ENCODE measurements around the gene KCNA3.

The KCNA3 gene

GRCh38 chr1:110674337-110675059 lies at the start of gene KCNA3:
TSS of gene KCNA3 (minus strand) at chr1:110674940. CDS start at chr1:110674809, 131 bp downstream.
- DNase-seq (ENCODE audit: low spot score) = no peak

- DNase-seq (ENCODE audit: low spot score) = no peak
These were observed 48.1 kb upstream of the KCNA3 start for GRCh38 chr1:110722807-110723206.

- no peak for DNase-seq (ENCODE audit: low spot score)
These were observed 45.2 kb upstream of the KCNA3 start for GRCh38 chr1:110719908-110720307.

GRCh38 chr1:110718452-110718851 lies 43.7 kb upstream of the KCNA3 start:
- no peak for DNase-seq (ENCODE audit: low spot score)

- DNase-seq (ENCODE audit: low spot score) = no peak
These were observed 42.4 kb upstream of the KCNA3 start for GRCh38 chr1:110717179-110717578.

- DNase-seq (ENCODE audit: low spot score) = no peak
These were observed 39.7 kb upstream of the KCNA3 start for GRCh38 chr1:110714374-110714995.

GRCh38 chr1:110713221-110713620 lies 38.5 kb upstream of the KCNA3 start:
- no peak for DNase-seq (ENCODE audit: low spot score)

- DNase-seq (ENCODE audit: low spot score) = no peak
These were observed 35.6 kb upstream of the KCNA3 start for GRCh38 chr1:110710314-110710713.

- DNase-seq (ENCODE audit: low spot score) = no peak
These were observed 34.3 kb upstream of the KCNA3 start for GRCh38 chr1:110708974-110709440.

- no peak for DNase-seq (ENCODE audit: low spot score)
These were observed 32.5 kb upstream of the KCNA3 start for GRCh38 chr1:110707232-110707631.

GRCh38 chr1:110706621-110707020 lies 31.9 kb upstream of the KCNA3 start:
- DNase-seq (ENCODE audit: low spot score) = no peak

GRCh38 chr1:110702260-110702659 lies 27.5 kb upstream of the KCNA3 start:
- DNase-seq (ENCODE audit: low spot score) = no peak

GRCh38 chr1:110700767-110701166 lies 26.0 kb upstream of the KCNA3 start:
- DNase-seq (ENCODE audit: low spot score) = no peak

- no peak for DNase-seq (ENCODE audit: low spot score)
These were observed 22.9 kb upstream of the KCNA3 start for GRCh38 chr1:110697606-110698005.

GRCh38 chr1:110696818-110697217 lies 22.1 kb upstream of the KCNA3 start:
- DNase-seq (ENCODE audit: low spot score) = no peak

- no peak for DNase-seq (ENCODE audit: low spot score)
These were observed 16.1 kb upstream of the KCNA3 start for GRCh38 chr1:110690709-110691365.

GRCh38 chr1:110689868-110690267 lies 15.1 kb upstream of the KCNA3 start:
- DNase-seq (ENCODE audit: low spot score) = no peak

- DNase-seq (ENCODE audit: low spot score) = no peak
These were observed 13.8 kb upstream of the KCNA3 start for GRCh38 chr1:110688514-110688913.

- DNase-seq (ENCODE audit: low spot score) = no peak
These were observed 12.5 kb upstream of the KCNA3 start for GRCh38 chr1:110687250-110687649.

GRCh38 chr1:110686188-110686587 lies 11.4 kb upstream of the KCNA3 start:
- no peak for DNase-seq (ENCODE audit: low spot score)

- no peak for DNase-seq (ENCODE audit: low spot score)
These were observed 9.8 kb upstream of the KCNA3 start for GRCh38 chr1:110684491-110684890.

GRCh38 chr1:110682898-110683297 lies 8.2 kb upstream of the KCNA3 start:
- no peak for DNase-seq (ENCODE audit: low spot score)

- no peak for DNase-seq (ENCODE audit: low spot score)
These were observed 5.4 kb upstream of the KCNA3 start for GRCh38 chr1:110680036-110680735.
